GM21723 (cell line): ENCODE results near the gene ASIC3.

Source experiments
- ATAC-seq: cut with Tn5 transposase; IDR thresholded peaks from one replicate; pipeline ENCODE4 v1.9.1; 2021; ENCODE audit warnings: mild to moderate bottlenecking, moderate library complexity; ENCODE audit not compliant: unreplicated experiment

The ASIC3 gene

DNA sequence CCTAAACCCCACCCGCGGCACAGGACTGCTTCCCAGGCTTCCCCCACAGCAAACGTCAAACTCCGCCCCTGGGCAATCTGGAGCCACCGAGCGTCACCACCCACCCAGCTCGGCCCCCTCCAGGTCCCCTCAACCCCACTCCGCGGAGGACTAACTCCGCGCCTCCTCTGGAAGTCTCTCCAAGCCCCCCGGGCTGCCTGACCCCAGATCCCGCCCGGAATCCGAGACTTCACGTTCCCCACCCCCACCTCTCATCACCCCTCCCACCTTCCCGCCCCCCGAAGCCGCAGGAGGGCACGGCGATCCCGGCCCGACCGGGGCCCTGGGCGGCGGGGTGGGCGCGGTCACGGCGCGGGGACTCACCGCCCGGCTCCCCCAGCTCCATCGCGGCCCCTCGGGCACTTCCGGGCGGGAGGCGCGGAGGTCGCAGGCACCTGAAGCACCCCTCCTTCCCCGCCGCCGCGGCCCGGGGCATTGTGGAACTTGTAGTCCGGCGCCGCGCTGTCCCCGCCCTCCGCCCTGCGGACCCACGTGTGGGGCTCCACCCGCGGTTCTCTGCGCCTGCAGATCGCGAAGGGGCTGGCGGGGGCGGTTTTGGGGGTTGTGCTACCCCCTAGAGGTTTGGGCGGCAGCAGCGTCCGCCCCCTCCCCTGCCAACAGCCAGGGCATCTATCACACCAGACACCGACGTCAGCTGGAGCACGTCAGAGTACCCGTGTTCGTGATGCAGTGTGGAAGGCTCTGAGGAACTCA is 34.9 kb downstream of the ASIC3 start, which contains the start of gene TMUB1:
Gene TMUB1, minus strand, starts transcription at position 423 of the 753 bp plus-strand sequence. CDS start 930 bp downstream, outside the sequence.
- peak; percentile 46 for ATAC-seq

DNA sequence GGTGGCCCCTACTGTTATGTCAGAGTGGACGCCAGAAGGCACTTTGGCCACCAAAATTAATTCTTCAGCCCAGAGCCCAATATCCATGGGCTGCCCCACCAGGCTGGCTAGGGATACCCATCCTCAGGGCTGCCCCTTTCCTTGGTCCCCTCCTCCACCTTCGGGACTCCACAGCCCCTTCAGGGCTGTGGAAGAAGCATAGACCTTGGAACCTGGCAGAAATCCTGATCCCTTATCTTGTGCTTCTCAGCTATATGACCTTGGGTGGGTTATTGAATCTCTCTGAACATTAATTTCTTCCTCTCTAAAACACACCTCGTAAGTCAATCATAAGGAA is 35.5 kb downstream of the ASIC3 start:
- no peak for ATAC-seq

- no peak for ATAC-seq
Observed at GRCh38 chr7:151085329-151085690, 37.0 kb downstream of the ASIC3 start.

- peak; percentile 53 for ATAC-seq
Observed at GRCh38 chr7:151085691-151086620, 37.6 kb downstream of the ASIC3 start, which contains the start of gene AGAP3. Gene AGAP3, plus strand, starts transcription at chr7:151086475. Its CDS starts 267 bp downstream, at chr7:151086742.

DNA sequence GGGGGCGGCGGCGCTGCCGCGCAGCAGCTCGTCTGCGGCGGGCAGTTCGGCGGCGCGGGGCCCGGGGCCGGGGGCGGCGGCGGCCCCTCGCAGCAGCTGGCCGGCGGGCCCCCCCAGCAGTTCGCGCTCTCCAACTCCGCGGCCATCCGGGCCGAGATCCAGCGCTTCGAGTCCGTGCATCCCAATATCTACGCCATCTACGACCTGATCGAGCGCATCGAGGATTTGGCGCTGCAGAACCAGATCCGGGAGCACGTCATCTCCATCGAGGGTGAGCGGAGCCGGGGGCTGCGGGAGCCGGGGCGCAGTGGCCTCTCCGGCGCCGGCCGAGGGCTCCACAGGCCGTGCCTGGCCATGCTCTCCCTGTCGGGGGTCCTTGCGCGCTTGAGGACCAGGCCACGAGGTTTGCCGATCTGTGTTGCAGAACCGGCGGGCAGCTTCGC is 38.5 kb downstream of the ASIC3 start:
- ATAC-seq = no peak

DNA sequence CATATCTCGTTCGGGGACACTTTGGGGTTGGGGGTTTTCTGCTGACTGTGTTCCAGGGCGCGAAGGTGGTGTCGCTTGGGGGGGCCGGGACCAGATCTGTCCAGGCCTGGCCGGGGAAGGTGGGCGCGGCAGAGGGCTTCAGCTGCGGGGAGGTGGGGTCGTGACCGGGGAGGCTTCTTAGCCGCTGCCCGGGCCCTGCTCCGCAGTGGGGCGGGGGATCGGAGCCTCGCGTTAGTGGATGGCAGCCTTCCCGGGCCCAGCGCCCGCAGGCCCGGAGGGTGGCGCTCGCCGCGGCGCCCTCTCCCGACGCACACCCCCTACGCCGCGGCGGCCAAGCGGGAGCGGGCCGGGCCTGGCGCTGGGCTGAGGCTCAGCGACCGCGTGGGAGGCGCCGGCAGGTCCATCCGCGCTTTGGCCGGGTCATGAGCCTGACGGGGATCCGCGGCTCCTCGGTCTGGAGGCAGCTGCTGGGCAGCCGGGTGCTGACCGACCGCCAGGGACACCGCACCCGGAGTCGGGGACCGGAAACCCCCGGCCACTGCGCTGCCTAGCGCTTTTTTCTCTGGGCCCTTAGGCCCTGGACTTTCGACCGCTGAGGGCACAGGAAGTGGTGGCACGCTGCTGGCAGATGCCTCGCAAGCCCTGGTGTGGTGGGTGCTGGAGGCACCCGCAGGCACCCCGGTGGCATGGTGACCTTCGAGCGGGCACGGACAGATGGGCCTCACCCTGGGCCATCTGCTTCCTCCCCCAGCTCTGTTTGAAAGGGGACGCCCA is 39.1 kb downstream of the ASIC3 start:
- peak; percentile 34 for ATAC-seq

GRCh38 chr7:151088019-151088855 is 39.9 kb downstream of the ASIC3 start:
- no peak for ATAC-seq

DNA sequence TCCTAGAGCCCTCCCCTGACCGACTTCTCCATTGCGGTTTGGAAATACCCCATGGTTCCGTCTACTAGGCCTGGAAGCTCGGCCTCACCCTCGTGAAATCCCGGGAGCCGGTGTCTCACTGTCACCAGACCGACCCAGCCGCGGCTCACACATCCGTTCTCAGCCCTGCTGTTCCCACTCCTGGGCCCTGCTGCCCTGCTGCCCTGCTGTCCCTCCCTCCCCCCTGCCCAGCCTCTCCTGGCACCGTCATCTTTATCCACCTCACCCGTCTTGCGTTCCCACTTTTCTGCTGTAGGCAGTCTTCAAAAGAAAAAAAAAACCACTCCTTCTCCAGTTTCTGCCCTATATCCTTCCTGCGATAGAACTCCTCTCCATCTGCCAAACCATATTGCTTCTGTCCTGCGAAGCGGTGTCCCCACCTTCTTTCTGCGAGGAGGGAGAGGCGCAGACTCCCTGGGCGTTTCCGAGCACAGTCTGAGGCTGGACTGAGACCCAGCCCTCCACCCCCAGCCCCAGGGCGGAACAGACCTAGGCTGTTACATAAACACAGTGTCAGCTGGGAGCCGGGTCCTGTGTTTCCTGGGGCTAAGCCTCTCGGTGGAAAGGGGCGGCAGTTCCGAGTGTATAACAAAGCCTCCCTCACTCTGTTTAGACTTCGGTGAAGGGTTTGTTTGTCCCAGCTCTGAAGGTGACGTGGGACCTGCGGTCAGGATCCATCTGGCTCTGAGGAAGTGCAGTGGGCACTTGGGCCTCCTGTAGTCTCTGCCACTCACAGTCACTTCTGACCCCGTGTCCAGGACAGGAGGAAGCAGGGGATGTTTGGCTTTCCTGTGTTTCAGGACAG is 40.7 kb downstream of the ASIC3 start:
- ATAC-seq = no peak

GRCh38 chr7:151089893-151090730 is 41.8 kb downstream of the ASIC3 start:
- ATAC-seq = no peak

GRCh38 chr7:151091003-151091402 is 42.7 kb downstream of the ASIC3 start:
- ATAC-seq = no peak

- no peak for ATAC-seq
Observed at GRCh38 chr7:151091431-151091830, 43.1 kb downstream of the ASIC3 start.

DNA sequence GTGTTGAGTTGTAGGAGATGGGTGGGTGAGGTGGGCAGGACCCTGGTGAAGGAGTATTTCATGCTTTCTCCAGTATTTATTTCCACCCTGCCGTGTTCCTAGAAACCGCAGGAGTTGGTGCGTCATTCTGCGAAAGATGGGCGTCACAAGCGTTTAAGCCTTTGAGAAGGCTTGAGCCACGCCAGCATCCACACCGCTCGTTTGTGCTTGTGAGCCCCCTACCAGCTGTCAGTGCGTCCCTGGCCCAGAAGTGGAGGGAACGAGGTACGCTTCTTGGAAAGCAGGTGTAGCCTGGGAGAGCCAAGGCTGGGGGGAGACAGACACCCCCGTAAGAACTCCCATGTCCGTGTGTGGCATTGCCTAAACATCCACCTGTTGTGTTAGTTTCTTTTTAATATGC is 43.7 kb downstream of the ASIC3 start:
- ATAC-seq = no peak

GRCh38 chr7:151093748-151094147 is 45.4 kb downstream of the ASIC3 start:
- ATAC-seq = no peak

GRCh38 chr7:151094675-151095074 is 46.3 kb downstream of the ASIC3 start:
- ATAC-seq = no peak

GRCh38 chr7:151095123-151095797 is 46.9 kb downstream of the ASIC3 start:
- ATAC-seq = no peak

DNA sequence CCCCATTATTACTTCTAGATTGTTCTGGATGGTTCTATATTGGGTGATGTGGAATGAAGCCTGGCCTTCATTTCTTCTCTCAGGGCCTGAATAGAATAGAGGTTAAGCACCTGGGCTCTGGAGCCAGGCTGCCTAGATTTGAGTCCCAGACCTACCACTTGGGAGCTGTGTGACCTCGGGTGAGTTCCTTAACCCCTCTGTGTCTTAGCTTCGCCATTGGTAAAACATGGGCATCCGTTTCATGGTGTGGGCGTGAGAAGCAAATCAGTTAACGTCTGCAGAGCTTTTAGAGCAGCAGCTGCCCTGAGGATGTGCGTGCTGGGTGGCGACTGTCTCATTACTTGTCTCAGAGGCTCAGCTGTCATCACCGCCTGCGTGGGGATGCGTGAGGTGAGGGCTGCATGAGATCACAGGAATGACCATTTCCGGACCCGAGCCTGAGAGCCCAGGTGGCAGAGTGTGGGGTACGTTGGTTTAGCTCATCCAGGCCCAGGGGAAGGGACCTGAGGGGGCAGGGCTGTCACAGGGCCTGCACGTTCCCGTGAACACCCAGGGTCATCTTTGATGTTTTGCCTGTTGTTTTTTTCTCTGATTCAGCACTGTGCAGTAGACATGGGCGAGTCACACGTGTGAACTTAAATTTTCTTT is 47.6 kb downstream of the ASIC3 start:
- ATAC-seq = no peak

- no peak for ATAC-seq
Observed at GRCh38 chr7:151099486-151100211, 51.3 kb downstream of the ASIC3 start.
